ENCODE measurements around the gene BOK. TPM values are rescaled to one million over a fixed set of nuclear protein-coding genes. Genes with fewer than 3 reads are reported as not detected.

The BOK gene
- total and polyA plus RNA-seq, 2 of the 4 experiments (the other 2 are of a cell fraction): 13.3 to 34.4 TPM

DNA sequence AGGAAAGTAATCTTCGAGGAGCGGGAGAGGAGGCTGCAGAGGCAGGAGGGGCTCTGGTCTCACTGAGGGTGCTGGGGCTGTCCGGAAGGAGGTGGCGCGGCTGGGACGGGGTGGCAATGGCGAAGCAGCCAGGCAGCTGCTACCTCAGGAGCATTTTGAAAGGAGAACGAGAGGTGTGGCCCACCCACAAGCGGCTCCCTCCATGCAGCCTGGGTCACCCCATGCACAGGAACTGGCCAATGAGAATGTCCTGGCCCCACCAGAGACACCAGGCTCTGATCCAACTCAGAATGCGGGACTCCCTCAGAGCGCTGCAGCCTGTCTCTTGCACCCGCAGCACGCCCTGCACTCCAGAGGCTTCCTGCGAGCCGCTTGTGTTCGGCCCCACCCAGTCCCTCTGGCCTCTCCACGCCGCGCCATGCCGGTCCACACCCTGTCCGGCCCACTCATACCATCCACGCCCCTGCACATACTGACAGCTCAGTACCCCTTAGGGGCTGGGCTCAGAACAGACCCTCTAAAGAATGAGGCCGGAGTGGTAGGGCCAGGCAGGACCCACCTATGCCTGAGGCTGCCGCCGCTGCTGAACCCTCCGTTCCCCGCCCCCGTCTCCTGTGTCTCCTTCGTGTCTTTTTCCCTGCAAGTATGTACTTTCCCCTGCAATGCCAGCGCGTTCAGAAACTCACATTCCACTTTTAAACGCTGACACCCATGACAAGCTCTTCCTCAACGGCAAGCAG, 6.4 kb upstream of the BOK start:
- H2AFZ ChIP-seq (replicated peaks; ENCODE audit: low read length, poor library complexity): no peak overlapping the region
- no peak for ATAC-seq (ENCODE audit: low read depth)

More for the DNA sequence above, 6.4 kb upstream of the BOK start:
- CTCF ChIA-PET: no interaction called here
- peaks cover 27% of the 10 kb centered on the region for H3K4me1 ChIP-seq (ENCODE audit: control insufficient read depth, insufficient read depth, low read length)
- H2BK15ac ChIP-seq (ENCODE audit: low read depth, low read length): no peak overlapping the region
- peaks cover 3% of the 10 kb centered on the region; the same call in 1 of the 2 replicates for H4K20me1 ChIP-seq (ENCODE audit: insufficient read depth, low read length)
- H3K9ac ChIP-seq (ENCODE audit: low read depth, low read length): no peak overlapping the region
- POLR2A ChIA-PET (ENCODE audit: unreplicated experiment): no interaction called here
- no peak overlapping the region for H3K56ac ChIP-seq (ENCODE audit: extremely low read depth, insufficient read depth, low read length)
- no peak overlapping the region for H3K27ac ChIP-seq (ENCODE audit: insufficient read depth, low read length)
- in situ Hi-C loops (cut with MboI; ENCODE audit: low sequenced_read_pairs): no loop called here
- H3K4me2 ChIP-seq (ENCODE audit: low read depth, low read length): no peak overlapping the region
- H2BK5ac ChIP-seq (ENCODE audit: low read depth, low read length, poor library complexity, severe bottlenecking): no peak overlapping the region
- H3K27me3 ChIP-seq (ENCODE audit: control insufficient read depth, insufficient read depth, low read length): no peaks in the 10 kb centered on the region
- H3K14ac ChIP-seq (replicated peaks; ENCODE audit: low read depth, low read length): no peak overlapping the region
- BruUV-seq (replicated peaks): no TSS peak
- no peak overlapping the region for H4K5ac ChIP-seq (ENCODE audit: low read depth, low read length)
- intact Hi-C loops (cut with micrococcal nuclease): no loop called here
- no peak overlapping the region; the same call in 1 of the 2 replicates for H2BK20ac ChIP-seq (ENCODE audit: low read depth, low read length)
- H2AK9ac ChIP-seq (replicated peaks; ENCODE audit: low read depth, low read length, poor library complexity): no peak overlapping the region
- H3K4me3 ChIP-seq (ENCODE audit: insufficient read depth, low read depth, low read length): no peak overlapping the region
- DNase-seq: no peak
- H3K18ac ChIP-seq (ENCODE audit: low read depth, low read length): no peak overlapping the region
- TF ChIP-seq MAFK (IDR thresholded peaks at IDR 0.05; ENCODE audit: low read depth, low read length) (no peak), RCOR1 (IDR thresholded peaks at IDR 0.05; ENCODE audit: insufficient replicate concordance, low read length) (no peak), SMC3 (IDR thresholded peaks at IDR 0.05; ENCODE audit: low read depth, low read length) (no peak), CEBPB (IDR thresholded peaks at IDR 0.05; ENCODE audit: low read depth, low read length) (no peak), POLR2A (IDR thresholded peaks at IDR 0.05; ENCODE audit: low read depth, low read length) (no peak), ELK1 (IDR thresholded peaks at IDR 0.05; ENCODE audit: borderline replicate concordance, low read depth, low read length) (no peak), CHD1 (IDR thresholded peaks at IDR 0.05; ENCODE audit: low read depth, low read length) (no peak)
- TF ChIP-seq, protein P1, sequence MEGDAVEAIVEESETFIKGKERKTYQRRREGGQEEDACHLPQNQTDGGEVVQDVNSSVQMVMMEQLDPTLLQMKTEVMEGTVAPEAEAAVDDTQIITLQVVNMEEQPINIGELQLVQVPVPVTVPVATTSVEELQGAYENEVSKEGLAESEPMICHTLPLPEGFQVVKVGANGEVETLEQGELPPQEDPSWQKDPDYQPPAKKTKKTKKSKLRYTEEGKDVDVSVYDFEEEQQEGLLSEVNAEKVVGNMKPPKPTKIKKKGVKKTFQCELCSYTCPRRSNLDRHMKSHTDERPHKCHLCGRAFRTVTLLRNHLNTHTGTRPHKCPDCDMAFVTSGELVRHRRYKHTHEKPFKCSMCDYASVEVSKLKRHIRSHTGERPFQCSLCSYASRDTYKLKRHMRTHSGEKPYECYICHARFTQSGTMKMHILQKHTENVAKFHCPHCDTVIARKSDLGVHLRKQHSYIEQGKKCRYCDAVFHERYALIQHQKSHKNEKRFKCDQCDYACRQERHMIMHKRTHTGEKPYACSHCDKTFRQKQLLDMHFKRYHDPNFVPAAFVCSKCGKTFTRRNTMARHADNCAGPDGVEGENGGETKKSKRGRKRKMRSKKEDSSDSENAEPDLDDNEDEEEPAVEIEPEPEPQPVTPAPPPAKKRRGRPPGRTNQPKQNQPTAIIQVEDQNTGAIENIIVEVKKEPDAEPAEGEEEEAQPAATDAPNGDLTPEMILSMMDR (conservative IDR thresholded peaks at IDR 0.05; ENCODE audit: low read depth, low read length): no peak
- H2BK120ac ChIP-seq (ENCODE audit: low read depth, low read length): no peak overlapping the region
- no peaks in the 10 kb centered on the region for H3K9me3 ChIP-seq (ENCODE audit: control insufficient read depth, insufficient read depth, low read length)
- H3K23ac ChIP-seq (ENCODE audit: low read depth, low read length): no peak overlapping the region
- no peak overlapping the region for H4K8ac ChIP-seq (ENCODE audit: low read depth in 2 of 2, low read length in 2 of 2)
- H3K36me3 ChIP-seq (ENCODE audit: control insufficient read depth, insufficient read depth, low read length): no peaks in the 10 kb centered on the region
- H4K91ac ChIP-seq (ENCODE audit: insufficient read depth, low read depth, low read length): no peak overlapping the region
- WGBS, 2 experiments (ENCODE audit: extremely low coverage in 2 of 2, insufficient read length in 1 of 2): 85% methylated on average over 15 of the region's 33 CpGs; no CpG with 5 or more reads in 1 of the 2 experiments
- H3K4ac ChIP-seq (ENCODE audit: low read depth, low read length): no peak overlapping the region
- H3K9me1 ChIP-seq (ENCODE audit: insufficient read depth, low read length): peaks cover 18% of the 10 kb centered on the region
- dilution Hi-C loops (cut with HindIII; ENCODE audit: low sequenced_read_pairs, unreplicated experiment): no loop called here
- peaks cover 0 to 15% of the 10 kb centered on the region in 2 experiments; a peak in 2 of 4 replicates for H3K79me1 ChIP-seq (ENCODE audit: low read depth in 1 of 2, low read length in 2 of 2)
- H2AK5ac ChIP-seq (ENCODE audit: low read depth, low read length): 0 out of 2 replicates have a peak overlapping the region, but pooled peaks have one; percentile 18
